Progenitor cell of endocrine pancreas (in vitro differentiated cells): ENCODE data around the gene ANAPC16. TPM values are rescaled to one million over a fixed set of nuclear protein-coding genes. Genes with fewer than 3 reads are reported as not detected.

Source experiments
- DNase-seq: peaks from one replicate; pipeline ENCODE4 v3.0.0; 2021; ENCODE audit warnings: low spot score; ENCODE audit not compliant: unreplicated experiment
- H3K27ac Mint-ChIP-seq: 2 replicates; pipeline ENCODE4 v1.8.0; 2021; ENCODE audit warnings: mild to moderate bottlenecking, moderate library complexity, mixed read lengths
- H3K27me3 Mint-ChIP-seq: 2 replicates; pipeline ENCODE4 v1.8.0; 2021; ENCODE audit warnings: mixed read lengths
- H3K36me3 Mint-ChIP-seq: 2 replicates; pipeline ENCODE4 v1.8.0; 2022; ENCODE audit warnings: mixed read lengths; ENCODE audit not compliant: insufficient read depth
- H3K4me1 Mint-ChIP-seq: 2 replicates; pipeline ENCODE4 v1.8.0; 2021; ENCODE audit warnings: low read depth, mixed read lengths
- H3K4me3 Mint-ChIP-seq: 2 replicates; pipeline ENCODE4 v1.8.0; 2021; ENCODE audit warnings: low read depth, mild to moderate bottlenecking, moderate library complexity, mixed read lengths
- H3K9me3 Mint-ChIP-seq: 2 replicates; pipeline ENCODE4 v1.8.0; 2021; ENCODE audit warnings: low read depth, mixed read lengths
- CTCF ChIP-seq: fragments of 200-600 bp; sonication (generic); IDR thresholded peaks from one replicate; pipeline ENCODE4 v1.5.0; 2021; ENCODE audit warnings: antibody characterized with exemption, mild to moderate bottlenecking; ENCODE audit not compliant: unreplicated experiment
- total RNA-seq: library from RNA; stranded (reverse); gene quantifications from 2 replicates; pipeline ENCODE4 v1.2.1, GENCODE V29; 2021

Gene ANAPC16
- total RNA-seq, 1 donor from 2014 or later = 85.9 TPM

- no peaks in the 10 kb centered on the region for H3K36me3 Mint-ChIP-seq
Observed at GRCh38 chr10:72250666-72251065, 34.9 kb downstream of the ANAPC16 start.

GRCh38 chr10:72251635-72252034 lies 35.8 kb downstream of the ANAPC16 start:
- no peaks in the 10 kb centered on the region for H3K36me3 Mint-ChIP-seq
- no peak overlapping the region for H3K4me3 Mint-ChIP-seq
- H3K9me3 Mint-ChIP-seq = no peaks in the 10 kb centered on the region
- no peak for DNase-seq
- H3K27me3 Mint-ChIP-seq = no peaks in the 10 kb centered on the region
- no peak overlapping the region for H3K27ac Mint-ChIP-seq
- TF ChIP-seq CTCF = no peak
- peaks cover 25% of the 10 kb centered on the region for H3K4me1 Mint-ChIP-seq

More at GRCh38 chr10:72250666-72251065, 34.9 kb downstream of the ANAPC16 start:
- TF ChIP-seq CTCF = no peak
- Mint-ChIP-seq H3K27ac (no peak overlapping the region), H3K4me1 (peaks cover 21% of the 10 kb centered on the region), H3K4me3 (no peak overlapping the region), H3K9me3 (no peaks in the 10 kb centered on the region), H3K27me3 (no peaks in the 10 kb centered on the region)
- no peak for DNase-seq

GRCh38 chr10:72252972-72253371 lies 37.2 kb downstream of the ANAPC16 start:
- Mint-ChIP-seq H3K36me3 (no peaks in the 10 kb centered on the region), H3K27ac (no peak overlapping the region), H3K4me1 (peaks cover 25% of the 10 kb centered on the region), H3K27me3 (no peaks in the 10 kb centered on the region), H3K9me3 (no peaks in the 10 kb centered on the region), H3K4me3 (no peak overlapping the region)
- DNase-seq = no peak
- no peak for TF ChIP-seq CTCF

GRCh38 chr10:72253578-72253977 lies 37.8 kb downstream of the ANAPC16 start:
- no peaks in the 10 kb centered on the region for H3K27me3 Mint-ChIP-seq
- no peak overlapping the region for H3K4me3 Mint-ChIP-seq
- no peak overlapping the region for H3K27ac Mint-ChIP-seq
- H3K4me1 Mint-ChIP-seq = peaks cover 19% of the 10 kb centered on the region
- TF ChIP-seq CTCF = no peak
- H3K36me3 Mint-ChIP-seq = no peaks in the 10 kb centered on the region
- no peaks in the 10 kb centered on the region for H3K9me3 Mint-ChIP-seq
- DNase-seq = no peak

GRCh38 chr10:72254813-72255568 lies 39.2 kb downstream of the ANAPC16 start:
- DNase-seq = no peak
- Mint-ChIP-seq H3K4me3 (peak overlapping the region; percentile 46), H3K9me3 (no peaks in the 10 kb centered on the region), H3K36me3 (no peaks in the 10 kb centered on the region), H3K27me3 (no peaks in the 10 kb centered on the region), H3K4me1 (peaks cover 26% of the 10 kb centered on the region), H3K27ac (peak overlapping the region; percentile 4)
- TF ChIP-seq CTCF = no peak
